Fibroblast of gingiva (primary cell): Measurements from ENCODE around the gene MMEL1.
"Not testable (repeated sequence)": the region's sequence is repeated elsewhere in the genome, so short reads cannot be mapped to it uniquely, and the experiment has no call there.

Source experiments
- DNase-seq: peaks from one replicate; pipeline ENCODE4 v3.0.0-alpha.2; 2011; ENCODE audit warnings: low read depth

The MMEL1 gene

DNA sequence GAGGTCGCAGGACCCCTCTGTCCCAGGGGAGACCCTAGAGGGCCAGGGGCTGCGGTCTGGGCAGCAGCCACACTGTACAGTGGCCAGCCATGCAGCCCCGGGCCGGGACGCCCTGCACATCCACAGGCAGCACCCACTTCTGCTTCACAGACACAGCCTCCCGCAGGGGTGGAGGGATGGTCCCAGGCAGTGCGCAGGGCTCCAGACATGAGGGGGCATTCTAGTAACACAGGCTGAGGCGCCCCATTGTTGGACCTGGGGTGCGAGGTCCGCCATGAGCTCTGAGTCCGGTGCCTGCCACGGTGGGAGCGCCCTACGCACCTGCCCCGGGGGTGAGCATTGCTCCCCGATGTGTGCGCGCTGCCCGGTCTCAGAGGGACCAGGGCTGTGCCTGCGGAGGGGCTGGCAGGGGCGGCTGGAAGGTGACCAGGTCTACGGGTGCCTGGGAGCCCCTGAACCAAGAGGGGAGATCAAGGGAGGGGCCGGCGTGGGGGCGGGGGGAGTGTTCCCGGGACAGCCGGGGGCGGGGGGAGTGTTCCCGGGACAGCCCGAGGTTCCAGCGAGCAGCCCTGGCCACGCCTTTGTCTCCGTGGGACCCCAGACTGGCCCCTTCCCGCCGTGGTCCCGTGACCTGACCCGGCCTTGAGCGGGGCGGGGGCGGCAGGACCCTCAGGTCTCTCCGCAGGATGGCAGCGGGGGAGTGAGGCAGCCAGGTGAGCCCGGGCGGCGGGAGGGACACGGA is 4.5 kb downstream of the MMEL1 start:
- no peak for DNase-seq

DNA sequence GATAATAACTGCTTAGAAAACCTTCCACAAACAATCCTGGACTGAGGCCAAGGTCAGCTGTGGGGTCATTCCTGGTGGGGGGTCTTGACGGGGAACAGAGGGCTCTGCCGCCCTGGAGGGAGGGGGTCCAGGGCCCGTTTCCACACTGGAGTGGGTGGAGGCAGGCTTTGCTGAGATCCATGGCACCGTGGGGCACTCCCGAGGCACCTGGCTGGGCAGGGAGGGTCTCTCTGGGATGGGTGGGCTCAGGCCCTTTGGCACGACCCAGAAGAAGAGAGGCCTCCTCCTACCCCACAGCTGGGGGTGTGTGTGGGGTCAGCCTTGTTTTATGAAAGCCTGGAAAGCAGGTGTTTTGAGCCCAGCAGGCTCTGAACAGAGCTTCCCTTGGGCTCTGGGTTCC is 5.1 kb downstream of the MMEL1 start:
- no peak for DNase-seq

DNA sequence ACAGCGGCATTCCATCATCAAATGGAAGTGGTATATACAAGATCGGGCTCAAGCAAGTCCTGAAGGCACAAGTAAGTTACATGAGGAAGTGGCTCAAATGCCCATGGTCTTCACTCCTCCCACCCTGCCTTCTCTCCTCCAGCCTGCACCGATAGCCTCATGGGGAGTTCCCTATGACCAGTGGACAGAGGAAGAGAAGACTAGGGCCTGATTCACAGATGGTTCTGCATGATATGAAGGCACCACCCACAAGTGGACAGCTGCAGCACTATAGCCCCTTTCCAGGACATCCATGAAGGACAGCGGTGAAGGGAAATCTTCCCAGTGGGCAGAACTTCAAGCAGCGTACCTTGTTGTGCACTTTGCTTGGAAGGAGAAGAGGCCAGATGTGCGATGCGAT is 7.1 kb downstream of the MMEL1 start:
- not testable (repeated sequence) for DNase-seq

DNA sequence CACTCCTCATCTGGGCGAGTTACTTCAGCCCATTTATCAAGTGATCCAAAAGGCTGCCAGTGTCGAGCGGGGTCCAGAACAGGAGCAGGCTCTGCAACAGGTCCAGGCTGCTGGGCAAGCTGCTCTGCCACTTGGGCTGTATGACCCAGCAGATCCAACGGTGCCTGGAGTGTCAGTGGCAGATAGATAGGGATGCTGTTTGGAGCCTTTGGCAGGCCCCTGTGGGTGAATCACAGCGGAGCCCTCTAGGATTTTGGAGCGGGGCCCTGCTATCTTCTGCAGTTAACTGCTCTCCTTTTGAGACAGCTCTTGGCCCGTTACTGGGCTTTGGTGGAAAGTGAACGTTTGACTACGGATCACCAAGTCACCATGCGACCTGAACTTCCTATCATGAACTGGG is 7.5 kb downstream of the MMEL1 start:
- DNase-seq: no peak

DNA sequence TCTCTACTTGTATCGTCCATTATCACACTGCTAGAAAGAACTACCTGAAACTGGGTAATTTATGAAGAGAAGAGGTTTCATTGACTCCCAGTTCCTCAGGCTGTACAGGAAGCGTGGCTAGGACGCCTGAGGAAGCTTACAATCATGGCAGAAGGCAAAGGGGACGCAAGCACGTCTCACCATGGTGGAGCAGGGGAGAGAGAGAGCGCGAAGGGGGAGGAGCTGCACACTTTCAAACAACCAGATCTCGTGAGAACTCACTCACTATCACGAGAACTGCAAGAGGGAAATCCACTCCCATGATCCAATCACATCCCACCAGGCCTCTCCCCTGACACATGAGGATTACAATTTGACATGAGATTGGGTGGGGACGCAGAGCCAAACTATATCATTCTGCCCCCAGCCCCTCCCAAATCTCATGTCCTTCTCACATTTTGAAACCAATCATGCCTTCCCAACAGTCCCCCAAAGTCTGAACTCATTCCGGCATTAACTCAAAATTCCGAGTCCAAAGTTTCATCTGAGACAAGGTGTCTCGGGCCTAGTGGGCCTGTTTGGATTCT is 8.0 kb downstream of the MMEL1 start:
- no peak for DNase-seq

DNA sequence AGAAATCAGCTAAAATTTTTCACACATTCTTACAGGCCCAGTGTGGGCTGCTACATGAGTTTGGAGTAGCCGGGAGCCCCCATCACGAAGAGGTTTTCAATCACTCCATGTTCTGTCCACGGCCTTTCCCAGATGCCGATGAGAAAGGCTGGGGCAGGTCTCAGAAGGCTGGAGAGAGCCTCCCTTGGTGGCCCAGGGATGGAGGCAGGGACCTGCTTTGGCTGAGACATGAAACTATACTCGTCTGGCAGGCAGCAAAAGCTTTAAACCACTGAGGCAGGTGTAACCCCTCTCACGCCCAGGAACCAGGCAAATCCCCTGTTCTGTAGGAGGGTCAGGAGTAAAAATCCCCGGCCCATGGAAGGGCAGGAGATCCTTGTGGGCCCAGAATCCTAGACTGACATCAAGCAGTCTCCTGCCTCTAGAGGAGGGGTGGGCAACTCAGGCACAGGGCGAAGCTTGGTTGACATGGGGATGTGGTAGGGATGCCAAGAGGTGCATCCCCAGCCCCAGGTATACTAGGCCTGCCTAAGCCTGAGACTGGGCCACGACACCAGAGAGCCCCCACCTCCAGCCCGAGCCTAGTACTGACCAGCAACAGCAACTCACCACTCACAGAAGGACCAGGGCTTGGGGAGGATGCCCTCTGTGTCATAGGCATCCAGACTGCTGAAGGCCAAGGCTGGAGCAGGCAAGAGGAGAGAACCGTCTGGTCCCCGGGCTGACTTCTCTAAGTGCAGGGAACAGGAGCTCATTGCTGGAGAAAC is 9.1 kb downstream of the MMEL1 start:
- no peak for DNase-seq

DNA sequence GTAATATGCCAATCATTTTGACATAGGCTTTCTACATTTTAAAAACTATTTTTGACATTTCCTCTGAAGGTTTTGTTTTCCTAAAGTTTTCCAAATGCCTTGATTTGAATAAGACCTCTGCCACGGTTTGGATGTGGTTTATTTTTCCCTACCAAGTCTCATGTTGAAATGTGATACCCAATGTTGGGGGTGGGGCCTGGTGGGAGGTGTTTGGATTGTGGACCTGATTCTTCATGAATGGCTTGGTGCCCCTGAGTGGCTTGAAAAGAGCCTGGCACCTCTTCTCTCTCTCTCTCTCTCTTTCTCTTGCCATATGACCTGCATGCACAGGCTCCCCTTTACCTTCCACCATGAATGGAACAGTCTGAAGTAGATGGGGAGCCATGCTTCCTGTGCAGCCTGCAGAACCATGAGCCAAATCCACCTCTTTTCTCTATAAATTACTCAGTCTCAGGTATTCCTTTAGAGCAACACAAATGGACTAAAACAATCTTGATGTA is 14.8 kb downstream of the MMEL1 start:
- DNase-seq: no peak

DNA sequence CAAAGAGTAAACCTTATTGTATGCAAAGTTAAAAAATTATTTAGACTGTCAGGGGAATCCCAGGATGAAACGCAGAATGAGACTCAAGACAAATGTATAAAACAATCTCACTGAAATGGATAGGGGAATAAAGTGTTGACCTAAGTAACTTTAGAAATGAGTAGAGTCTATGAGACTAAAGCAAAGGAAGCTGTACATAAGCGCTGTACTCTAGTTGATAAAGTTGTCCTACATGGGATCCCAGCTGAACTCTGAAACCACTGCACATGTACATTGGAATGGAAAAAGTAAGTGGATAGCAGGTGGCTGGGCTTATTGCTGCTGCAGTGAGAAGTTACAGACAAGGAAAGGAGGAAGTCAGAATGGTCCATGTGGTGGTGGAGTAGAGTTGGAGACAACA is 18.7 kb downstream of the MMEL1 start:
- no peak for DNase-seq

DNA sequence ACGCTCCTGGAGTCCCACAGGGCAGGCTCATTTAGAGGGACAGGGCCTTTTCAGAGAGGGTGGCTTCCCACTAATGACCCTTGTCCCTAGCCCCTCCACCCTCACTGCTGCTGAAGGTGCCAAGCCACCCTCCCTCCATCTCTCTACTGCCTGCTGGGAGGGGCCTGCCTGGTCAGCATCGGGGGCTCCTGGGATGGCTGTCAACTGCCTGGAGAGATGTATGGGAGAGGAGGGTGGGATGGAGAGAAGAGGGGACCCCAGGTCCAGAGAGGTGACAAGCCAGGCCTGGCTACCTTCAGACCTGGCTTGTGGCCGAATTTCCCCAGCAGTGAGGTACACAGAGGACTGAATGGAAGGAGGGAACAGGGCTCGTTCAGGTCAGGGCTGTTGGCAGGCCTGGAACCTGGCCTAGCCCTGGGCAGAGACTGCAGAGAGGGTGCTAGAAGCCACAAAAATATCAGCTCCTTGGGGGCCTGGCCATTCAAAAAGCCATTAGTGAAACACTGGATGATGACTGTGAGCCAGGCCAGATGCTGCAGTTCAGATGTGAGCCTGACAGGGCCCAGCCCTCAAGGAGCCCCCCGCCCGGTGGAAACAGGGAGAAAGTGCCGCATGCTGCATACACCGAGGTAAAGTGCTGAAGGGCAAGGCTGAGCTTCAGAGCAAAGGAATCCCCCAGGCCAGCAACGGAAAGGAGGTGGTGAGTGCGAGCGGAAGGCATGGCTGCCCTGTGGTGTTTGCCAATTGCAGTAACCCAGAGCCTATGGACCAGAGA is 20.0 kb downstream of the MMEL1 start:
- DNase-seq: no peak

DNA sequence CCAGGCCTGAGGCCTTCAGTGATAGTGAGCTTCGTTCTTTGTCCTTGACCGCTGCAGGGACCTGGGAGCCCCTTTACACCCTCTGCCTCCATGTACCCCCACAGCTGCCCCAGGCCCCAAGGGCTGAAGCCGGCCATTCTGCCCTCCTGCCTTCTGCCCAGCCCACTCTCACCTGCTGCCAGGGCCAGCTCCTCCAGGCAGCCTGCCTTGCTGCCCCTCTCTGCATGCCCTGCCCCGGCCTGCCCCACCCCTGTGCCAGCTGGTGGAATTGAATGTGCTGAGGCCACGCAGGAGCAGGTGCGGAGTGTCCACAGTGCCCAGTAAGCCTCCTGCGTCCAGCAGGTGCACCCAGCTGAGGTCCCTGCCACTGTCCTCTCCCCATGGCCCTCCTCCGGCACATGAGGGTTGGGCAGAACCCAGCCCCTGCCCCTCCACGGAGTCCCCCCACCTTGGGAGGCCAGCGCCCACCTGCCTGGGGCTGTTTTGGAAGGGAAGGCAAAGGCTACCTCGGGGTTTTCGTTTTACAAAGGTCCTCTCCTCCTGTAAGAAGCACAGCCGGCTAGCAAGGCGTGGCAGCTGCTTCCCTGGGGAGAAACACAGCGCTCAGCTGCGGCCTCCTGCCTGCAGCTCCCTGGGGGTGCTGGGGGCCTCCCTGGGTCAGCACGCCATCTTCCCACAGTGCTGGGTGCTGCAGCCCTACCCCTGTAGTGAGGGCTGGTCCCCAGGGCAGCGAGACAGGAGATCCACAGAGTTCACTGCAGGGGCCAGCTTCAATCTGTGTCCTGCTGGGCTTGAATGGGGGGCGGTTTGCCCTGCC is 21.0 kb downstream of the MMEL1 start:
- DNase-seq: no peak

DNA sequence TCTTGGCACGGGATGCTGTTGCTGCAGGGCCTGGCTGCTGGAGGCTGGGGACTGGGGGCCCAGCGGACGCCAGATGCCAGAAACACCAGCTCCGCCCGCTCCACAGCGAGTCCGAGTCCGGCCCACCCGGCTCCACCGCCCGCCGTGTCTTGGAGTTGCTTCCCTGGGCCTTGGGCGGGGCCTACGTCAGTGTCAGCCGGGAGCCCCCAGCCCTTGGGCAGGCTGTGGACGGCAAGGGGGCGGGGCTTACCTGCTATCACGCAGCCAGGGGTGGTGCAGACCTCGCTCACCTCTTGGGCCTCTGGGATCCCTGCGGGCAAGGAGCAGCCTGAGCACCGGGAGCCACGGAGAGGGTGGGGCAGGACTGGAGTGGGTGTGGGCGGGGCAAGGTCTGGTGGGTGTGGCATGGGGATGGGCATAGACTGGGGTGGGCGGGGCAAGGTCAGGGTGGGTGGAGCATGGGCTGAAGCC is 21.8 kb downstream of the MMEL1 start:
- DNase-seq: no peak

DNA sequence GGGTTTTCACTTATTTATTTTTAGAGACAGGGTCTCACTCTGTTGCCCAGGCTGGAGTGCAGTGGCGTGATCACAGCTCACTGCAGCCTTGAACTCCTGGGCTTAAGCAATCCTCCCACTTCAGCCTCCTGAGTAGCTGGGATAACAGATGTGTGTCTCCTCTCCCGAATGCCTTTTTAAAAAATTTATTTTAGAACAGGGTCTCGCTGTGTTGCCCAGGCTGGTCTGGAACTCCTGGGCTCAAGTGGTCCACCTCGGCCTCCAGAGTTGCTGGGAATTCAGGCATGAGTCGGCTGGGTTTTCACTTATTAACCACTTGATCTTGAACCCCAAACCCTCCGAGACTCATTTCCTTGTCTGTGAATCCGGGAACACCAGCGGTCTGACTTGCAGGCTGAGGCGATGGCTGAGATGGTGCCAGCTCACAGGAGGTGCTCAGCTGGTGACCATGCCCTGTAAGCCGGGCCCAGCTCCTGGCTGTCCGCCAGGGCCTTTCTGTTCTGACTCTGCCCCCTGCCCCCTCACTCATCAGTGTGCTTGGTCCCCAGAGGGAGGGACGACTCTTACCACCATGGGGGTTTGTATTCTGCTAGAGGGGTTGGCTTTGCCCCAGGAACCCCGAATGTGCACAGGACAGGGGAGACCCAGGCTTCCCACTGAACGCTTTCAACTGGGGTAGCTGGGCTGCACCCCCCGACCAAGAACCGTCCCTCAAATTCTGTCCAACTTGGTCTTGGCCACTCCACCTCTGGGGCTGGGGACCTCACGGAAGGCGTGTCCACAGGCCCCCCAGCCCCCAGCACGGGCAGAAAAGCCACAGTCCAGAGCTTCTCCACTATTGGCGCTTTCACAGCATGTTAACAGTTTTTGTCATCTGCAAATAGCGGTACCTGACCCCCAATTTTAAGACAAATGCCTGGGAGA is 22.5 kb downstream of the MMEL1 start:
- no peak for DNase-seq

DNA sequence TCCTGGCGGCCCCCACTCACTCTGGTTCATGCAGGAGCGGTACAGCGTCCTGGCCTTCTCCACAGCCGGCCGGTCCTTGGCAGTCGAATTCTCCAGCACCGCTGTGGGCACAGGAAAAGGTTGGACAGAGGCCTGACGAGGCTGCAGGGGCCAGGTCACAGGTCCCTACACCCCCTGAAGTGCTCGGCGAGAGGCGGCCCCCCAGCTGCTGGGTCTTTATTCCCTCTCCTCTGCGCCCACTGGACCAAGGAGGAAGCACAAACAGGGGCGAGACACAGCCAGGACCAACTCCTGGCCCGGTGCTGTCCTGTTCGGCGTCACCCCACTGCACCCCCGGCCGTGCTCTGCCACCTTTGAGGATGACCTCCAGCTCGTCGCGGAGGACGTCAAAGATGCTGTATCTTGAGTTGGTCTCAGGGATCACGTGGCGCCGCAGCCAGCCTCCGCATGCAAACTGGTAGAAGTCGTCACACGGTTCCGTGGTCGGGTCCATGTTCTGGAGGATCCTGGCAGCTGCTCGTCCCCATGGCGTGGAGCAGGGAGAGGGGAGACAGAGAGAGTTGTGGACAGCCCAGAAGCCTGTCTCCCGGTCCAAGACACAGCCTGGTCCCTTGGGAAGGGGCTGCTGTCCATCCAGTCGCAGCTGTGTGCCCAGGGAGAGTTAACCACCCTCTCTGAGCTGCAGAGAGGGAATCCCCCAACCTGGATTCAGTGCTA is 23.3 kb downstream of the MMEL1 start:
- DNase-seq: no peak

DNA sequence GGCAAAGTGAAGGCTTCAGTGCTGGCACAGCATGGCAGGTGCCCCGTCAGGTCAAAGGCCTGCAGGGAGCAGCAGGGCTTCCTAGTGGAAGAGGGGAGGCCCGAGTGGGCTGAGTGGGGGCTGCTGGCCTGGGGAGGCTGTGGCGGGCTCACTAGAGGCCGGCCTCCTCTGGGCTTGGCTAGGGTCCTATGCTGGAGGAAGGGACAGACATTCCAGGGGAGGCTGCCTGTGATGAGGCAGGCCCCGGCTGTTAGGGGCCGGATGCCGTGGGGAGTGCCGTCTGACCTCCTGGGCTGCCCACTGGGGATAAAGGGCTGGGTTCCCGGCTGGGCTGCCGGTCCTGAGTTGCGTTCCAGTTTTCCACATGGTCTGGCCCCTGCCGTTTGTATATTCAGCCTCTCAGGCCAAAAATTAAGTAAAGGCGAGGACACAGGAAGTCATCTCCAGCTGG is 25.1 kb downstream of the MMEL1 start:
- DNase-seq: no peak

DNA sequence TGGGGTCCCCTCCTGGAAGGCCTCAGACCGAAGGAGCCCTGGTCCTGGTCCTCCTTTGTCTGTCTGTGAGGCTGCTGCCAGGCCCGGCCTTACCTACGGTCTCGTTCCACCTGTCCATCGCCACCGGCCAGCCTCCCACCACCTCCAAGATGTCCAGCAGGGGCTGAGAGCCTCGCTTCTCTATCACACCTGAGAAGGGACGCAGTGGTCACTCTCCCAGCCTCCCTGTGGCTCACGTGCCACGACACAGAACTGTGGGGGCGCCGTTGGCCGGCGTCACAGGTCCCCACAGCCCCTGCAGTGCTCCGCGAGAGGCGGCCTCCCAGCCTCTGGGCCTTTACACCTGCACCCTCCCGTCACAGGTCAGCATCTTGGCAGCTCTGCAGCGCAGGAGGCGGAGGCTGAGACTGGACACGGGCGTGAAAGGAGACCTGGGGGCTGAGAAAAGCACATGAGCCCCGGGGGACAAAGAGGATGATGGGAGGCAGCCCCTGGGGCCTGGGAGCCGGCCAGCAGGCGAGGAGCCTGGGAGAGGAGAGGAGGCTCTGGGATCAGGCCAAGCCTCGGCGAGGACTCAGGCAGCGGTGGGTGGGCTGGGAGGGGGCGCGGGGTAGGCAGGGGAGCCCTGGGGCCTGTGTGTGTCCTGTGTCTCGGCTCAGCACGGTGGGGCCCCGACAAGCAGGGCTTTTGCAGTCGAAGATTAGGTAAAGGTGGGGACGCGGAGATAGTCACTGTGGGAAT is 25.8 kb downstream of the MMEL1 start:
- DNase-seq: no peak

DNA sequence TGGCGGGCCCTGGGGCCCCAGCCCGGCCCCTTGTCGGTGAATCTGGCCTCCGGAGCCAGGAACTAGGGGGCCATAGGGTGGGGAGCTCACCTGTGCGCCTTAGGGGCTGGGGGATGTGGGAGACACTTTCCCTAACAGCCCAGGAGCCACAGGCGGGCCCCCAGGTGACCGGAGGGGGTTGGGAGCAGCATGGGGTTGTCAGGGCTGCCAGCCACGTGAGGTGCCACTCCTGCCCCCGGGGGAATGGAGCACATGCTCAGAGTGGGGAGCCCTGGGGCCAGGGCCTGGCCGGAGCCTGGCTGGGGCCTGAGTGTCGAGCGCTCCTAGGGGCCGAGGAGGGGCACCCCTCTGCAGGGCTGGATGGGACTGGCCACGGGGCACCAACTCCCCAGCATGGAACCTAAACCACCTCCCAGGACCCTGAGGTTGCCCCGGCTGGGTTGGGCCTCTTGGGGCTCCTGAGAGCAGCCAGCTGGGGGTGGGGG is 26.4 kb downstream of the MMEL1 start:
- DNase-seq: no peak

DNA sequence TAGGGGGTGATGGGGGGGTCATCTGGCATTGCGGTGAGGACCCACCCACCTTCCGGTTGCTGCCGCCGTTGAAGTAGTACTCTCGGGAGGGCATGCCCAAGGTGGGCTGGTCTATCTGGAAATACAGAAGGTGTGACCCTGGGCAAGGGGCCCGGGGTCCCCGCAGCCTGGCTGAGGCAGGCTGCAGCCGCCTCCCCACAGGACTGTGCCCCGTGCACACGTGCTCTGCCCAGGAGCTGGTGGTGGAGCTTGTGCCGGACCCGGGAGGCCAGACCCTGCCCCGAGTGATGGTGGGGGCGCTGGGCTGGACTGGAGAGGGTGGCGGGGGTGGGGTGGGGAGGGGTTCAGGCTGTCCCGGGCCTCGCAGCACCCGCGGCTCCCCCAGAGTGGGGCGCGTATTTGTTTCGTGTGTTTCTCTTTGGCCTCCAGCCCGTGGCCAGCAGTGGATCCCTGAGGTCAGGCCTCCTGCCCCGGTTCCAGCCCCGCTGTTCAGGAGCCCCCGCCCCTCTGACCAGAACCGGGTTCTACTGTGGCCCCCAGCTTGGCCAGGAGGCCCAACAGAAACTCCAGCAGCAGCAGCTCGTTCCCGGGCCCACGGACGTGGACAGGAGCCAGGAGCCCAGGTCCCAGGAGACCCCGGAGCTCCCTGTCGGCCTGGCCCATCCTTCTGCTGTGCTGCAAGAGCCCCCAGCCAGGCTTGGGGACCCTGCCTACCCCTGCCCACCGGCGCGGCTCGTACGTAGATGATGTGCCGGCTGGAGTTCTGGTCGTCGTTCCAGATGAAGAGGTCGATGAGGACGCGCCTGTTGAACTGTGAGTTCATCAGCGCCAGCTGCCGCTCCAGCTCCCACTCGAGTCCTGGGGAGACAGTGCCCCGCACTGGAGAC is 27.1 kb downstream of the MMEL1 start:
- no peak for DNase-seq
